WTC11 (cell line): ENCODE measurements around the gene PDE4B.

Experiments
- CREB1 ChIP-seq: sonication (generic); formaldehyde crosslinking; IDR thresholded peaks from 2 replicates; pipeline ENCODE4 v1.8.0; 2023; ENCODE audit warnings: mild to moderate bottlenecking, missing genetic modification reagents
- NFYB ChIP-seq: sonication (generic); formaldehyde crosslinking; conservative IDR thresholded peaks from 2 replicates; pipeline ENCODE4 v1.8.0; 2022; ENCODE audit warnings: low read depth, missing genetic modification reagents
- SP1 ChIP-seq: sonication (generic); formaldehyde crosslinking; conservative IDR thresholded peaks from 2 replicates; pipeline ENCODE4 v1.8.1; 2022; ENCODE audit warnings: missing genetic modification reagents
- TF ChIP-seq, protein P1 (sequence below): fragments of 200-600 bp; IDR thresholded peaks from 2 replicates; pipeline ENCODE4 v1.8.0; 2022; ENCODE audit warnings: antibody characterized with exemption
- TF ChIP-seq, protein P2 (sequence below): sonication (generic); formaldehyde crosslinking; IDR thresholded peaks from 2 replicates; pipeline ENCODE4 v1.8.1; 2022; ENCODE audit warnings: mild to moderate bottlenecking, moderate library complexity, missing genetic modification reagents
- TF ChIP-seq, protein P3 (sequence below): sonication (generic); formaldehyde crosslinking; conservative IDR thresholded peaks from 2 replicates; pipeline ENCODE4 v1.8.1; 2022; ENCODE audit warnings: mild to moderate bottlenecking, missing genetic modification reagents
- TF ChIP-seq, protein P4 (sequence below): sonication (generic); formaldehyde crosslinking; IDR thresholded peaks from 2 replicates; pipeline ENCODE4 v1.8.0; 2022; ENCODE audit warnings: missing genetic modification reagents

DNA sequence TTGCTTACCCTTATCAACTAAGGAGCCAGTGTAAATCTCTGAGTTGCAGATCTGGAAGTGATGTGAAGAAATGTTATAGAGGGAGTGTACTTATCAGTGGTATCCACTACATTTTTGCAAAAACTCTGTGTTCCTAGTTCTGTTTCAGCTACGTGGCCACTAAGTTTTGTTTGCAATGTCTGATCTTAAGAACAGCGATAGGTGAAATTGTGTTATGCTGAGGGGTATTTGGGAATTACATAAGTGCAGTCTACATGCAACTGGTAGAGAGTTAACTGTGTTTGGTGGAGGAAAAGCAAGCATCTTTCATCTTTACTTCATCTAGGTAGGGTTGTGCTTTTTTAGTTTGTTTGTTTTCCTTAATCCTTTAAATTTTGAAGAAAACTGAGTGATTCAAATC lies 542.4 kb downstream of the PDE4B start:
- TF ChIP-seq, protein P1, sequence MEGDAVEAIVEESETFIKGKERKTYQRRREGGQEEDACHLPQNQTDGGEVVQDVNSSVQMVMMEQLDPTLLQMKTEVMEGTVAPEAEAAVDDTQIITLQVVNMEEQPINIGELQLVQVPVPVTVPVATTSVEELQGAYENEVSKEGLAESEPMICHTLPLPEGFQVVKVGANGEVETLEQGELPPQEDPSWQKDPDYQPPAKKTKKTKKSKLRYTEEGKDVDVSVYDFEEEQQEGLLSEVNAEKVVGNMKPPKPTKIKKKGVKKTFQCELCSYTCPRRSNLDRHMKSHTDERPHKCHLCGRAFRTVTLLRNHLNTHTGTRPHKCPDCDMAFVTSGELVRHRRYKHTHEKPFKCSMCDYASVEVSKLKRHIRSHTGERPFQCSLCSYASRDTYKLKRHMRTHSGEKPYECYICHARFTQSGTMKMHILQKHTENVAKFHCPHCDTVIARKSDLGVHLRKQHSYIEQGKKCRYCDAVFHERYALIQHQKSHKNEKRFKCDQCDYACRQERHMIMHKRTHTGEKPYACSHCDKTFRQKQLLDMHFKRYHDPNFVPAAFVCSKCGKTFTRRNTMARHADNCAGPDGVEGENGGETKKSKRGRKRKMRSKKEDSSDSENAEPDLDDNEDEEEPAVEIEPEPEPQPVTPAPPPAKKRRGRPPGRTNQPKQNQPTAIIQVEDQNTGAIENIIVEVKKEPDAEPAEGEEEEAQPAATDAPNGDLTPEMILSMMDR, result no peak
- TF ChIP-seq, protein P2, sequence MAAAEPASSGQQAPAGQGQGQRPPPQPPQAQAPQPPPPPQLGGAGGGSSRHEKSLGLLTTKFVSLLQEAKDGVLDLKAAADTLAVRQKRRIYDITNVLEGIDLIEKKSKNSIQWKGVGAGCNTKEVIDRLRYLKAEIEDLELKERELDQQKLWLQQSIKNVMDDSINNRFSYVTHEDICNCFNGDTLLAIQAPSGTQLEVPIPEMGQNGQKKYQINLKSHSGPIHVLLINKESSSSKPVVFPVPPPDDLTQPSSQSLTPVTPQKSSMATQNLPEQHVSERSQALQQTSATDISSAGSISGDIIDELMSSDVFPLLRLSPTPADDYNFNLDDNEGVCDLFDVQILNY (CRISPR knock-in tag), result no peak
- TF ChIP-seq, protein P3, sequence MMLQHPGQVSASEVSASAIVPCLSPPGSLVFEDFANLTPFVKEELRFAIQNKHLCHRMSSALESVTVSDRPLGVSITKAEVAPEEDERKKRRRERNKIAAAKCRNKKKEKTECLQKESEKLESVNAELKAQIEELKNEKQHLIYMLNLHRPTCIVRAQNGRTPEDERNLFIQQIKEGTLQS (CRISPR knock-in tag), result no peak
- TF ChIP-seq NFYB (CRISPR knock-in tag) (no peak), CREB1 (no peak), SP1 (CRISPR knock-in tag) (no peak)
- TF ChIP-seq, protein P4, sequence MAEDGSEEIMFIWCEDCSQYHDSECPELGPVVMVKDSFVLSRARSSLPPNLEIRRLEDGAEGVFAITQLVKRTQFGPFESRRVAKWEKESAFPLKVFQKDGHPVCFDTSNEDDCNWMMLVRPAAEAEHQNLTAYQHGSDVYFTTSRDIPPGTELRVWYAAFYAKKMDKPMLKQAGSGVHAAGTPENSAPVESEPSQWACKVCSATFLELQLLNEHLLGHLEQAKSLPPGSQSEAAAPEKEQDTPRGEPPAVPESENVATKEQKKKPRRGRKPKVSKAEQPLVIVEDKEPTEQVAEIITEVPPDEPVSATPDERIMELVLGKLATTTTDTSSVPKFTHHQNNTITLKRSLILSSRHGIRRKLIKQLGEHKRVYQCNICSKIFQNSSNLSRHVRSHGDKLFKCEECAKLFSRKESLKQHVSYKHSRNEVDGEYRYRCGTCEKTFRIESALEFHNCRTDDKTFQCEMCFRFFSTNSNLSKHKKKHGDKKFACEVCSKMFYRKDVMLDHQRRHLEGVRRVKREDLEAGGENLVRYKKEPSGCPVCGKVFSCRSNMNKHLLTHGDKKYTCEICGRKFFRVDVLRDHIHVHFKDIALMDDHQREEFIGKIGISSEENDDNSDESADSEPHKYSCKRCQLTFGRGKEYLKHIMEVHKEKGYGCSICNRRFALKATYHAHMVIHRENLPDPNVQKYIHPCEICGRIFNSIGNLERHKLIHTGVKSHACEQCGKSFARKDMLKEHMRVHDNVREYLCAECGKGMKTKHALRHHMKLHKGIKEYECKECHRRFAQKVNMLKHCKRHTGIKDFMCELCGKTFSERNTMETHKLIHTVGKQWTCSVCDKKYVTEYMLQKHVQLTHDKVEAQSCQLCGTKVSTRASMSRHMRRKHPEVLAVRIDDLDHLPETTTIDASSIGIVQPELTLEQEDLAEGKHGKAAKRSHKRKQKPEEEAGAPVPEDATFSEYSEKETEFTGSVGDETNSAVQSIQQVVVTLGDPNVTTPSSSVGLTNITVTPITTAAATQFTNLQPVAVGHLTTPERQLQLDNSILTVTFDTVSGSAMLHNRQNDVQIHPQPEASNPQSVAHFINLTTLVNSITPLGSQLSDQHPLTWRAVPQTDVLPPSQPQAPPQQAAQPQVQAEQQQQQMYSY (CRISPR knock-in tag), result no peak
